GM19043 (cell line): ENCODE measurements around the gene CCM2L.

Source experiments
- ATAC-seq: cut with Tn5 transposase; IDR thresholded peaks from one replicate; pipeline ENCODE4 v1.9.1; 2021; ENCODE audit warnings: low read depth; ENCODE audit not compliant: unreplicated experiment

CCM2L gene

GRCh38 chr20:32010101-32010500, at the start of gene CCM2L:
Gene CCM2L (plus strand): TSS chr20:32010438. CDS start chr20:32010455, 17 bp downstream.
- no peak for ATAC-seq

GRCh38 chr20:31962761-31963160, 47.5 kb upstream of the CCM2L start:
- no peak for ATAC-seq

- ATAC-seq: no peak
These were observed 46.3 kb upstream of the CCM2L start for GRCh38 chr20:31963889-31964288.

DNA sequence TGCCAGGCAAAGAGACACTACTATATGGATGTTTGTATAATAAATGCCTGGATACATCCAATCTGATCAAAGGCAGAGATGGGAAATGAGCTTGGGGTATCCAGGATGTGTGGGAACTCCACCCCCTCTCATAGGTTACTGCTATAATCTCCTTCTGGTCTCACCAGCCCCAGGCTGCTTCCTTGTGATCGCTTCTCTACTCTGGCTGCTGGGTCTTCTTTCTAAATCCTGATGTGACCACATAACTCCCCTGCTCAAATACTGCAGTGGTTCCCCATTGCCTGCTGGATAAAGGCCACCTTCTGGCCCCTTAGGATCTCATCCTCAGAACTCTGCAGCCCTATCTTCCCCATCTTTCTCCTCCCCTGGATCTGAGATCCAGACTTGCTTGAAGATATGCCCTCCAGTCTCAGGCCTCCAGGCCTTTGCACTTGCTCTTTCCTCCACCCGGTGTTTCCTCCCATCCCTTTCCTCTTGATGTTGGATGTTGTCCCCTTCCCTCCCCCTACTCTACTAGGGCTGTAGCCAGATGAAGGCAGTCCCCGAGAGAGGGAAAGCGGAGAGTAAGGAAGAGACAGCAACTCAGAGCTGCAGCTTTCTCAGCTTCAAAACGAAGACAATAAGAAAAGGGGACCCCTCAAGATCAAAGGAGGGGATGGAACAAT, 43.1 kb upstream of the CCM2L start:
- no peak for ATAC-seq

GRCh38 chr20:31967830-31968249, 42.4 kb upstream of the CCM2L start, which contains the start of gene XKR7:
Gene XKR7 (plus strand): TSS chr20:31968151. CDS start chr20:31968176, 25 bp downstream.
- no peak for ATAC-seq

DNA sequence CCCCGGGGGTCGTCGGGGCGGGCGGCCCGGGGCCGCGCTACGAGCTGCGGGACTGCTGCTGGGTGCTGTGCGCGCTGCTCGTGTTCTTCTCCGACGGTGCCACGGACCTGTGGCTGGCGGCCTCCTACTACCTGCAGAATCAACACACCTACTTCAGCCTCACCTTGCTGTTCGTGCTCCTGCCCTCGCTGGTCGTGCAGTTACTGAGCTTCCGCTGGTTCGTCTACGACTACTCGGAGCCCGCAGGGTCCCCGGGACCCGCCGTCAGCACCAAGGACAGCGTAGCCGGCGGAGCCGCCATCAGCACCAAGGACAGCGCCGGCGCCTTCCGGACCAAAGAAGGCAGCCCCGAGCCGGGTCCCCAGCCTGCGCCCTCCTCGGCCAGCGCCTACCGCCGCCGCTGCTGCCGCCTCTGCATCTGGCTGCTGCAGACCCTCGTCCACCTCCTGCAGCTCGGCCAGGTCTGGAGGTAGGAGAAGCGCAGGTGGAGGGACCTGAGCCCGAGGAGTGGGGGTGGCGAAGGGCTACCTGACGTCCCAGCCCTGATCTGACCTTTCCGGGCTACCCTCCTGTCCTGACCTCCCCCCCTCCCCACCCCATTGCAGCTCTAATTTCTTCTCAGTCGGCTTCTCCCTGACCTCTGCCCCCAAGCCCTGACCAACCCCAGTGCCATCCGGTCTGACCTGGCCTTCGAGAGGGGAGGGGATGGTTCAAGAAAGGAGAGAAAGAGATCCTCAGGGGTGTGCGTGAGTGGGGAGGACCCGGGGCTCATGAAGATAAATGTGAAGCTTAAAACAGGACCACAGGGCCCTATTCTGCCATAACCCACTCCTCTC, 41.7 kb upstream of the CCM2L start:
- no peak for ATAC-seq

GRCh38 chr20:31969991-31970390, 40.2 kb upstream of the CCM2L start:
- no peak for ATAC-seq

DNA sequence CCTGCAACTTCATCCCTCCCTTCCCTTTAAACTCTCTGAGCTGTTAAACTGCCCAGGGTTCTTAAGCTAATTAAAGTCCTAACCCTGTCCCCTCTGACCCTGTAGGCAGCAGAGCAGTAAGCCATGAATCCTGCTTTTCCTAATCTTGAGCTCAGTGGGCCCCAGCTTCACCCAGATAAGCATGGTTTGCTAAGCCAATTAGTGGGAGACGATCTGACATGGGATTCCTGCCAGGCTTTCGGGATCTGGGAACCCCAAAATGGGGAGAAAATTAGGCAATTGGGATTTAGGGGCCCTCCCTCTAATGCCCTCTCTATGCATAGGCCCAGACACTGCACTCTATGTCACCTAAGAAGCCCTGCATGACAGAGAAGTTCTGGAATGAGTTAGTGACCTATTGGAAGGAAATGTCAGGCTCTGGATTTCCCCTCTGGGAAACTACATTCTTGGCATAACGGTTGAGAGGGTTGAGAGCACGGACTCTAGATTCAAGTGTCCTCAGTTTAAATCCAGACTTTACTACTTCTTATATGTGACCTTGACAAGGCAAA, 37.7 kb upstream of the CCM2L start:
- no peak for ATAC-seq

DNA sequence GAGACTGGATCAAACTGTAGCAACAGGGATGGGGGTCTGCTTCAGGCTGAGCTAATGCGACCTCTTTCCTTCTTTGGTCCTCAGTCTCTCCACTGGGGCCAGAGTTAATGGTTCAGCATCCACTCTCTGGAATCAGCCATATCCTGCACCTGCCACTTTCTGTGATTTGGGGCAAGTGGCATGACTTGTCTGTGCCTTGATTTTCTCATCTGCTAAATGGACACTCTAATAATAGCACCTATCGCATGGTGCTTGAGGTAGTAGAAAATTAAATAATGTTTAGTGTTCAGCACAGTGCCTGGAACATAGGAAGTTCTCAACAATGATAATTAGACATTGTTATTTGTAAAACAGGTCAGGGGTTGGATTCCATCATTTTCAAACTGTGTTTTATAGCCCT, 35.9 kb upstream of the CCM2L start:
- no peak for ATAC-seq

DNA sequence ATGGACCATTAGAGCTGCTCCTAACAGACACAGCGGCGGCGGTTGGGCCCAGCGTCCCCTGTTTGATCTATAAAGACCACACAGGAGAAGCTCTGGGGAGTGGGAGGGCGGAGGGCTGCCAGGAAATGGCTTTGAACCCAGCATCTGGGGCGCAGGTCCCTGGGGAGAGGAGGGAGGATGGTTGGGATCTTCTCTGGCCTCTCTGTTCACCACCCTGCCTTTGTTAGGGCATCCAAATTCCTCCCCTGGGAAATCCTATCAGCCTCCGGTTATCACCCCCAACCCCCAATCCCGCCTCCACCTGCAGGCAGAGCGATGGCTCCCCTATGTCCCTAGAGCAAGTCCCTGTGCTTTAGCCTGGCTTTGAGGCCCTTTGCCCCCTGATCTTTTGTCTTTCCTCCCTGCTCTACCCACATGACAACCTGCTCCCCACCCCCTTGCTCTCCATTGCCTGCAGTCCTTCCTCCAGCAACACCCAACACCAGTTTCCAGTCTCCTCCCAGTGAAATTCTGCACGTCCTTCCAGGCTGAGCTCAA, 35.2 kb upstream of the CCM2L start:
- ATAC-seq: no peak

- ATAC-seq: no peak
These were observed 34.4 kb upstream of the CCM2L start for GRCh38 chr20:31975874-31976273.

- no peak for ATAC-seq
These were observed 33.2 kb upstream of the CCM2L start for GRCh38 chr20:31977080-31977479.

DNA sequence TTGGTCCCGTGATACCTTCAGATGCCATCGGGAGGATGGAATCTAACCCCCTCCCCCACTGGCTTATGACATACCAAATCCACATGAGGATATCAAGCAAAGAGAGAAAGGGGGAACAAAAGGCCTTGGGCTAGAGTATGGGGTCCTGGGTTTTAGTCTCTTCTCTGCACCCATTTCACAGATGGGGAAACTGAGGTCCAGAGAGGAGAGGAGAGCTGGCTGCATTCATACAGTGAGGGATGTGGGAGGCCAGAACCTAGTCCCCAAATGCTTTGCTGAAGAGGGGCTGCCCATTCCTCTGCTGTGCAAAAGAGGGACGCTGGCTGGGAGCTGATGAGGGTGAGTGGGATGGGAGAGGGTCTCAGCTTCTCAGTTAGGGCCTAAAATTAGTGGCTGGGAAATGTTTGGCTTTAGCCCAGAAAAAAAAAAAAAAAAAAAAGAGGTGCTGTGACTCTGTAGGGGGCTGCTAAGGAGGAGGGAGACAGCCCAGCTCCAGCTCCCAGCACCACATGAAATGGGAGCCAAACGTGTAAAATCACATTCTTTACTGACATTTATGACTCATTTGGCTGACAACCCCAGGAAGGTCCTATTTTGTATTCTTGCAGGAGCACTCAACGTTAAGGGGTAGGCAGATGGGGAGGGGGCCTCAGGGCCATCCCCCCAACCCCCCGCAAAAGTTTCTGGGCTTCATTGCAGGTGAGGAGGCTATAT, 30.4 kb upstream of the CCM2L start:
- no peak for ATAC-seq

GRCh38 chr20:31981784-31982183, 28.5 kb upstream of the CCM2L start:
- no peak for ATAC-seq

GRCh38 chr20:31984981-31985471, 25.2 kb upstream of the CCM2L start:
- no peak for ATAC-seq

GRCh38 chr20:31987744-31988143, 22.5 kb upstream of the CCM2L start:
- ATAC-seq: no peak

DNA sequence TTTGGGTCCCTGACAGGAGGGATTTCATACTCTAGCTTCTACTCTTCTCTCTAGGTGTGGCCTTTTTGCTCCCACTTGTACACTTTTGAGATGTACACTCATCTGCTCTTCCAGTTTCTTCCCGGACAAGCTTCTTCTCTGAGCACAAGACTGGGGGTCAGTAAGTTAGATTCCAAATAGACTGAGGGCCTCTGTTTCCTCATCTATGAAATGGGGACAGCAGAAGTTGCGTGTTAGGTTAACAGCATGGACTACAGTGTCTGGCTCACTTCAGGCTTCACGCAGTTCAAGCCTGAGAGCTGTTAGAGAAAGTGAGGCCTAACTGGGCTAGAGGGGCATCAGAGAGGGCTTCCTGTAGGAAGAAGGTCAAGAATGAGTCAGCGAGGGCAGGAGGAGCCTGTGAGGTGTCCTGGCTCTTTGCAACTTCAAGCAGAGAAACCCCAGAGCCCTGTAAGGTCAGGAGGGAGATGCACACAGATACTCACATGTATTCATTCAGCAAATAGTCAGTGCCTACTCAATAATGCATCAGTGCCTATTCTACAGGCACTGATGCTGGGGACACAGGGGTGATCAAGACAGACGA, 21.7 kb upstream of the CCM2L start:
- no peak for ATAC-seq

GRCh38 chr20:31989030-31989645, 21.1 kb upstream of the CCM2L start:
- ATAC-seq: no peak

DNA sequence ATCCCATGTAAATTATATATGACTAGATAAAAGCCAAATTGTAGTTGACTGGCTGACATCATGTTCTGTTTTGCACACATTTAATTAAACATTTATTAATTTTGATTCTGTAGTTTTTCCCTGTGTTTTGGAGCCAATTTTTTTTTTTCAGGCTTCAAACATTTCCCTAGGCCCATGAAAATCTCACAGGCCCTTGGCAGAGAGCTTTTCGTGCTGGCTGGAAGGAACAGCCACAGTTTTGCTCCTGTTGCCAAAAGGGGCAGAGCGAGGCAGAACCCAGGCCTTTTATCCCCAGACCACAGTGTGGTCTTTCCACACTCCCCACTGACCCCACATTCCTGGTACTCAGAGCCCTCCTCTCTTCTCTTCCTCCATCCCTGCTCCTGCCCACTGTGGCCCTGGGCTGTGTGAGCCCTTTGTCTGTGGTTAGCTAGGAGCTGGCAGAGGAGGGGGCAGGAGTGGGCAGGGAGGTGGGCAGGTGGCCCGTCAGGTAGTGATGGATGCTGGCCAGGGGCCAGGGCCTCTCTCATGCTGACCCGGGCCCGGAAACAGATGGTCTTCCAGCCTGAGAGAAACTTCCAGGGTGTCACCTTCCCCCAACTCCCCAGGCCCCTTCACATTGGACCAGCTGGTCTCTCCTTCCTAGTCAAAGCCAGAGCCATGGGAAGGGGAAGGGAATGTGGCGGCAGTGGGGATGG, 19.4 kb upstream of the CCM2L start:
- no peak for ATAC-seq
